ENCODE data around the gene PPP6R3. TPM values are rescaled to one million over a fixed set of nuclear protein-coding genes. Genes with fewer than 3 reads are reported as not detected.

PPP6R3 gene
- total and polyA plus RNA-seq, 10 of the 15 experiments (the other 5 are each of a cell fraction or from before 2014, with no cell fraction given): 12.4 to 123 (median 74.1) TPM

DNA sequence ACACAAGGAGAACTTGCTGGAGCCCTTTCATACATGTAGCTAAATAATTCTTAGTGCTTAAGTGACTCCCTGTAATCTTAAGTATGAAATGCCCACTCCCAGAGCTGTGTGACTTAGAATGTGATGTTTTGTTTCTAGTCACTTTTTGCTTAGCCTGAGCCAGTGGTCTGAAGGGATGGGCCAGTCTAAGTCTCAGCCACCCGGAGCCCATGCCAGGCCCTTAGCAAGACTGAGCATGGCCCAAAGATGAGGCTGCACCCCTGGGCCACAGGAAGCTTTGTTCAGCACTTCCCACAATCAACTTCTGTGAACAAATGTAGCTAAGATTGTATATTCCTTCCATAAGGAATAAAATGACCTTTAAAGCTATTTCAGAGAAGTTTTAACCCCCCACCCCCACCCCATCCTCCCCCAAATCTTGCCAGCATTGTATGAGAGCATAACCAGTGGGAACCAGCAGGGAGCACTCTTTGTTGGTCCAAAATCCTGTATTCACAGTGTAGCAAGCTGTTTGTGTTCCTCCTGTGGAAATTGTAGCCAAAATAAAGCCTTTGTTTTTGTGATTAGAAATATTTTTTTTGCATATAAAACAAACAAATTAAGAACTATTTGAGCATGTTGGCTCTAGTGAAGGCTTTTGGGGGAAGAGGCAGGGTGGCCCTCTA is 150.0 kb downstream of the PPP6R3 start:
- TF ChIP-seq POLR2A (IDR thresholded peaks at IDR 0.05; ENCODE audit: low read depth, low read length) (no peak), GABPA (IDR thresholded peaks at IDR 0.05; ENCODE audit: low read depth) (no peak), RAD21 (IDR thresholded peaks at IDR 0.05; ENCODE audit: insufficient read depth, low read depth, low read length) (peak; percentile 27; the same call in 1 of the 2 replicates)
- TF ChIP-seq, protein P1, sequence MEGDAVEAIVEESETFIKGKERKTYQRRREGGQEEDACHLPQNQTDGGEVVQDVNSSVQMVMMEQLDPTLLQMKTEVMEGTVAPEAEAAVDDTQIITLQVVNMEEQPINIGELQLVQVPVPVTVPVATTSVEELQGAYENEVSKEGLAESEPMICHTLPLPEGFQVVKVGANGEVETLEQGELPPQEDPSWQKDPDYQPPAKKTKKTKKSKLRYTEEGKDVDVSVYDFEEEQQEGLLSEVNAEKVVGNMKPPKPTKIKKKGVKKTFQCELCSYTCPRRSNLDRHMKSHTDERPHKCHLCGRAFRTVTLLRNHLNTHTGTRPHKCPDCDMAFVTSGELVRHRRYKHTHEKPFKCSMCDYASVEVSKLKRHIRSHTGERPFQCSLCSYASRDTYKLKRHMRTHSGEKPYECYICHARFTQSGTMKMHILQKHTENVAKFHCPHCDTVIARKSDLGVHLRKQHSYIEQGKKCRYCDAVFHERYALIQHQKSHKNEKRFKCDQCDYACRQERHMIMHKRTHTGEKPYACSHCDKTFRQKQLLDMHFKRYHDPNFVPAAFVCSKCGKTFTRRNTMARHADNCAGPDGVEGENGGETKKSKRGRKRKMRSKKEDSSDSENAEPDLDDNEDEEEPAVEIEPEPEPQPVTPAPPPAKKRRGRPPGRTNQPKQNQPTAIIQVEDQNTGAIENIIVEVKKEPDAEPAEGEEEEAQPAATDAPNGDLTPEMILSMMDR (IDR thresholded peaks at IDR 0.05 in 2 of 3, conservative IDR thresholded peaks at IDR 0.05 in 1 of 3; ENCODE audit: control insufficient read depth in 2 of 3, extremely low read depth in 1 of 3, insufficient read depth in 1 of 3, low read depth in 3 of 3, low read length in 3 of 3): peak; percentile 7 to 19 (median 18); a peak in 1 of 6 replicates
- H3K4me1 ChIP-seq (ENCODE audit: control insufficient read depth, insufficient read depth, low read length): no peaks in the 10 kb centered on the region
- SMC1A ChIA-PET (ENCODE audit: uncharacterized antibody, unreplicated experiment): no interaction called here
- H3K4me3 ChIP-seq: no peak overlapping the region
- no peaks in the 10 kb centered on the region for H3K9me3 ChIP-seq (replicated peaks; ENCODE audit: control insufficient read depth, insufficient read depth, low read length)
- RAD21 ChIA-PET (ENCODE audit: unreplicated experiment): no interaction called here
- no peak for DNase-seq (ENCODE audit: low read depth, low spot score)
- H3K9ac ChIP-seq (ENCODE audit: control insufficient read depth, insufficient read depth, low read length): no peak overlapping the region
- H3K27me3 ChIP-seq (replicated peaks in 1 of 2; ENCODE audit: control insufficient read depth in 2 of 2, insufficient read depth in 2 of 2, low read length in 1 of 2): no peaks in the 10 kb centered on the region
- ATAC-seq: no peak
- no peak overlapping the region for H2AFZ ChIP-seq (ENCODE audit: control insufficient read depth, low read depth, low read length)
- intact Hi-C loops (cut with micrococcal nuclease; ENCODE audit: unreplicated experiment): no loop called here
- peaks cover 22 to 26% of the 10 kb centered on the region in 2 experiments; a peak in 3 of 4 replicates for H3K36me3 ChIP-seq (ENCODE audit: control insufficient read depth in 2 of 2, insufficient read depth in 2 of 2, low read length in 1 of 2)
- in situ Hi-C loops (cut with MboI): no loop called here
- H3K4me2 ChIP-seq (ENCODE audit: control insufficient read depth, insufficient read depth): no peak overlapping the region
- no TSS peak for BruUV-seq (replicated peaks)
- 50% methylated on average over 1 of the region's 1 CpG for WGBS (ENCODE audit: insufficient coverage, insufficient replicate concordance, low lambda C conversion rate, missing lambda C conversion rate)
- no peaks in the 10 kb centered on the region for H3K79me2 ChIP-seq (ENCODE audit: control insufficient read depth, insufficient read depth, low read length)
- CTCF ChIA-PET: interaction anchor here (1.5 kb wide), 1 partner anchor 233 kb away, joined by 6 read pairs; no protein-coding TSS in a partner anchor
- H3K27ac ChIP-seq (ENCODE audit: control insufficient read depth, insufficient read depth): no peak overlapping the region
- FAIRE-seq: no peak
- H4K20me1 ChIP-seq (ENCODE audit: control insufficient read depth, insufficient read depth): no peaks in the 10 kb centered on the region
- POLR2A ChIA-PET: interaction anchor here (0.9 kb wide), 1 partner anchor 10 kb away, joined by 4 read pairs; no protein-coding TSS in a partner anchor
